Effector memory CD8-positive, alpha-beta T cell (primary cell): ENCODE results near the gene SPECC1L.

Source experiments
- ATAC-seq: fragments of 150-1000 bp; cut with Tn5 transposase; replicated peaks from 2 replicates; pipeline ENCODE4 v1.10.0; 2021; ENCODE audit warnings: mild to moderate bottlenecking, moderate library complexity
- DNase-seq, 3 experiments: peaks; one replicate each; pipeline ENCODE4 v3.0.0; 2021
- H3K27ac Mint-ChIP-seq, 2 donors: one replicate each; pipeline ENCODE4 v1.8.0; 2022; ENCODE audit warnings: mild to moderate bottlenecking in 2 of 2, mixed read lengths in 2 of 2, moderate library complexity in 2 of 2
- H3K27me3 Mint-ChIP-seq, 2 donors: one replicate each; pipeline ENCODE4 v1.8.0; 2022; ENCODE audit warnings: mixed read lengths in 2 of 2
- H3K36me3 Mint-ChIP-seq: one replicate; pipeline ENCODE4 v1.8.0; 2022; ENCODE audit warnings: mild to moderate bottlenecking, moderate library complexity, mixed read lengths; ENCODE audit not compliant: insufficient read depth
- H3K4me1 Mint-ChIP-seq, 2 donors: one replicate each; pipeline ENCODE4 v1.8.0; 2022; ENCODE audit warnings: low read depth in 2 of 2, mixed read lengths in 2 of 2
- H3K4me3 Mint-ChIP-seq, 2 donors: one replicate each; pipeline ENCODE4 v1.8.0; 2022; ENCODE audit warnings: mild to moderate bottlenecking in 2 of 2, mixed read lengths in 2 of 2, moderate library complexity in 2 of 2
- H3K9me3 Mint-ChIP-seq, 2 donors: one replicate each; pipeline ENCODE4 v1.8.0; 2022; ENCODE audit warnings: mixed read lengths in 2 of 2

SPECC1L gene

GRCh38 chr22:24446260-24446611, 175.6 kb downstream of the SPECC1L start:
- peaks cover 10 to 11% of the 10 kb centered on the region in 2 donors for H3K4me1 Mint-ChIP-seq

GRCh38 chr22:24450610-24451009, 180.0 kb downstream of the SPECC1L start:
- Mint-ChIP-seq H3K9me3 (no peaks in the 10 kb centered on the region), H3K4me3 (no peak overlapping the region), H3K4me1 (peaks cover 4 to 6% of the 10 kb centered on the region in 2 donors), H3K27me3 (no peaks in the 10 kb centered on the region), H3K36me3 (peaks cover 4% of the 10 kb centered on the region), H3K27ac (no peak overlapping the region)
- DNase-seq: no peak
- no peak for ATAC-seq

More at GRCh38 chr22:24446260-24446611, 175.6 kb downstream of the SPECC1L start:
- no peaks in the 10 kb centered on the region for H3K9me3 Mint-ChIP-seq
- ATAC-seq (no peak), DNase-seq (no peak)
- no peak overlapping the region for H3K4me3 Mint-ChIP-seq
- H3K27me3 Mint-ChIP-seq: no peaks in the 10 kb centered on the region
- peak overlapping the region in 1 of 2 donors; percentile 31 for H3K27ac Mint-ChIP-seq
- H3K36me3 Mint-ChIP-seq: peaks cover 38% of the 10 kb centered on the region

- H3K9me3 Mint-ChIP-seq: no peaks in the 10 kb centered on the region
- no peak for DNase-seq
- H3K4me1 Mint-ChIP-seq: peaks cover 4 to 6% of the 10 kb centered on the region in 2 donors
- ATAC-seq: no peak
- no peaks in the 10 kb centered on the region for H3K27me3 Mint-ChIP-seq
- H3K36me3 Mint-ChIP-seq: no peaks in the 10 kb centered on the region
- H3K4me3 Mint-ChIP-seq: no peak overlapping the region
- no peak overlapping the region for H3K27ac Mint-ChIP-seq
Measured at GRCh38 chr22:24451162-24451561, 180.5 kb downstream of the SPECC1L start.

- H3K36me3 Mint-ChIP-seq: no peaks in the 10 kb centered on the region
- no peaks in the 10 kb centered on the region for H3K9me3 Mint-ChIP-seq
- no peak for ATAC-seq
- no peaks in the 10 kb centered on the region for H3K27me3 Mint-ChIP-seq
- H3K4me3 Mint-ChIP-seq: no peak overlapping the region
- peaks cover 0 to 3% of the 10 kb centered on the region in 2 donors for H3K4me1 Mint-ChIP-seq
- DNase-seq: no peak
- H3K27ac Mint-ChIP-seq: no peak overlapping the region
Measured at GRCh38 chr22:24453853-24454252, 183.2 kb downstream of the SPECC1L start.

- H3K9me3 Mint-ChIP-seq: no peaks in the 10 kb centered on the region
- no peak for ATAC-seq
- H3K27ac Mint-ChIP-seq: no peak overlapping the region
- H3K27me3 Mint-ChIP-seq: no peaks in the 10 kb centered on the region
- no peaks in the 10 kb centered on the region for H3K36me3 Mint-ChIP-seq
- no peaks in the 10 kb centered on the region for H3K4me1 Mint-ChIP-seq
- no peak for DNase-seq
- no peak overlapping the region for H3K4me3 Mint-ChIP-seq
Measured at GRCh38 chr22:24455039-24455438, 184.4 kb downstream of the SPECC1L start.

GRCh38 chr22:24455751-24456426, 185.3 kb downstream of the SPECC1L start:
- ATAC-seq (no peak), DNase-seq (no peak)
- Mint-ChIP-seq H3K36me3 (no peaks in the 10 kb centered on the region), H3K4me1 (no peaks in the 10 kb centered on the region), H3K9me3 (no peaks in the 10 kb centered on the region), H3K27ac (peak overlapping the region in 1 of 2 donors; percentile 44), H3K27me3 (no peaks in the 10 kb centered on the region), H3K4me3 (no peak overlapping the region)

- H3K27me3 Mint-ChIP-seq: no peaks in the 10 kb centered on the region
- H3K9me3 Mint-ChIP-seq: no peaks in the 10 kb centered on the region
- no peak overlapping the region for H3K4me3 Mint-ChIP-seq
- no peak for ATAC-seq
- no peak overlapping the region for H3K27ac Mint-ChIP-seq
- no peaks in the 10 kb centered on the region for H3K4me1 Mint-ChIP-seq
- no peaks in the 10 kb centered on the region for H3K36me3 Mint-ChIP-seq
- DNase-seq: no peak
Measured at GRCh38 chr22:24457894-24458420, 187.3 kb downstream of the SPECC1L start.

GRCh38 chr22:24459911-24460310, 189.3 kb downstream of the SPECC1L start:
- Mint-ChIP-seq H3K27ac (no peak overlapping the region), H3K4me1 (no peaks in the 10 kb centered on the region), H3K36me3 (no peaks in the 10 kb centered on the region)

GRCh38 chr22:24460418-24461089, 189.9 kb downstream of the SPECC1L start:
- no peaks in the 10 kb centered on the region for H3K4me1 Mint-ChIP-seq
- ATAC-seq: no peak
- no peak overlapping the region for H3K4me3 Mint-ChIP-seq
- DNase-seq: no peak
- H3K36me3 Mint-ChIP-seq: no peaks in the 10 kb centered on the region
- no peaks in the 10 kb centered on the region for H3K9me3 Mint-ChIP-seq
- H3K27me3 Mint-ChIP-seq: no peaks in the 10 kb centered on the region
- peak overlapping the region in 1 of 2 donors; percentile 65 for H3K27ac Mint-ChIP-seq

More at GRCh38 chr22:24459911-24460310, 189.3 kb downstream of the SPECC1L start:
- no peaks in the 10 kb centered on the region for H3K9me3 Mint-ChIP-seq
- ATAC-seq: no peak
- no peak overlapping the region for H3K4me3 Mint-ChIP-seq
- DNase-seq: no peak
- H3K27me3 Mint-ChIP-seq: no peaks in the 10 kb centered on the region

- ATAC-seq (no peak), DNase-seq (no peak)
- Mint-ChIP-seq H3K27me3 (no peaks in the 10 kb centered on the region), H3K4me1 (no peaks in the 10 kb centered on the region), H3K9me3 (no peaks in the 10 kb centered on the region), H3K4me3 (no peak overlapping the region), H3K36me3 (no peaks in the 10 kb centered on the region), H3K27ac (no peak overlapping the region)
Measured at GRCh38 chr22:24463071-24463760, 192.6 kb downstream of the SPECC1L start.

- no peak overlapping the region for H3K4me3 Mint-ChIP-seq
- no peaks in the 10 kb centered on the region for H3K36me3 Mint-ChIP-seq
- no peaks in the 10 kb centered on the region for H3K4me1 Mint-ChIP-seq
- no peak for ATAC-seq
- no peaks in the 10 kb centered on the region for H3K27me3 Mint-ChIP-seq
- H3K27ac Mint-ChIP-seq: no peak overlapping the region
- no peak for DNase-seq
- no peaks in the 10 kb centered on the region for H3K9me3 Mint-ChIP-seq
Measured at GRCh38 chr22:24465566-24465965, 194.9 kb downstream of the SPECC1L start.

GRCh38 chr22:24465975-24466374, 195.3 kb downstream of the SPECC1L start:
- DNase-seq (no peak), ATAC-seq (no peak)
- Mint-ChIP-seq H3K36me3 (no peaks in the 10 kb centered on the region), H3K27me3 (no peaks in the 10 kb centered on the region), H3K4me3 (no peak overlapping the region), H3K27ac (no peak overlapping the region), H3K9me3 (no peaks in the 10 kb centered on the region), H3K4me1 (no peaks in the 10 kb centered on the region)

- ATAC-seq: no peak
- no peak for DNase-seq
- Mint-ChIP-seq H3K9me3 (no peaks in the 10 kb centered on the region), H3K4me1 (no peaks in the 10 kb centered on the region), H3K4me3 (no peak overlapping the region), H3K36me3 (no peaks in the 10 kb centered on the region), H3K27ac (no peak overlapping the region), H3K27me3 (no peaks in the 10 kb centered on the region)
Measured at GRCh38 chr22:24466716-24467328, 196.2 kb downstream of the SPECC1L start.
